Transverse colon (tissue), 3 donors: Measurements from ENCODE around the gene PDRG1.

ENCODE experiments used
- EP300 ChIP-seq: sonication (generic); formaldehyde crosslinking; IDR thresholded peaks from one replicate; pipeline ENCODE4 v1.6.1; 2017; ENCODE audit warnings: antibody characterized with exemption, low read depth
- POLR2A ChIP-seq: fragments of 450-650 bp; IDR thresholded peaks from one replicate; pipeline ENCODE4 v1.6.1; 2016; ENCODE audit warnings: antibody characterized with exemption, mild to moderate bottlenecking, moderate library complexity
- TF ChIP-seq, protein P1 (sequence below), 5 experiments: fragments of 200-600 bp in 3 of 5; fragments of 450-650 bp in 2 of 5; sonication (generic) in 3 of 5; IDR thresholded peaks; 1 replicate in 2 of 5; 2 replicates in 3 of 5; pipeline ENCODE4 v1.5.1; 2016 to 2017; ENCODE audit warnings: antibody characterized with exemption in 5 of 5, inconsistent platforms in 3 of 5, mild to moderate bottlenecking in 2 of 5, moderate library complexity in 1 of 5

DNA sequence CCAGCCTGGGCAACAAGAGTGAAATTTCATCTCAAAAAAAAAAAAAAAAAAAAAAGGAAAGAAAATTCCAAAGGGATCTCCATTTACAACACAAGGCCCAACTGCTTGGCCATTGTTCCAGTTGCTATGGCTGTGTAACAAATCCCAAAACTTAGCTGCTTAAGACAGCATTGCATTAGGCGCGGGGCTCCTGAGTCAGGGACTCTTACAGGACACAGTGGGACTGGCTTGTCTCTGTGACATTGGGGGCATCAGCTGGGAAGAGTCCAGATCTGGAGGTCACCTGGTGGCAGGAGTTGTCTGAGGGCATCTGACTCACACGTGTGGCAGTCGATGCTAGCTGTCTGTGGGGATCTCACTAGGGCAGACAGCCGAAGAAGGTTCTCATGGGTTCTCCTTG is 45.8 kb downstream of the PDRG1 start:
- TF ChIP-seq POLR2A (no peak), EP300 (no peak)
- TF ChIP-seq, protein P1, sequence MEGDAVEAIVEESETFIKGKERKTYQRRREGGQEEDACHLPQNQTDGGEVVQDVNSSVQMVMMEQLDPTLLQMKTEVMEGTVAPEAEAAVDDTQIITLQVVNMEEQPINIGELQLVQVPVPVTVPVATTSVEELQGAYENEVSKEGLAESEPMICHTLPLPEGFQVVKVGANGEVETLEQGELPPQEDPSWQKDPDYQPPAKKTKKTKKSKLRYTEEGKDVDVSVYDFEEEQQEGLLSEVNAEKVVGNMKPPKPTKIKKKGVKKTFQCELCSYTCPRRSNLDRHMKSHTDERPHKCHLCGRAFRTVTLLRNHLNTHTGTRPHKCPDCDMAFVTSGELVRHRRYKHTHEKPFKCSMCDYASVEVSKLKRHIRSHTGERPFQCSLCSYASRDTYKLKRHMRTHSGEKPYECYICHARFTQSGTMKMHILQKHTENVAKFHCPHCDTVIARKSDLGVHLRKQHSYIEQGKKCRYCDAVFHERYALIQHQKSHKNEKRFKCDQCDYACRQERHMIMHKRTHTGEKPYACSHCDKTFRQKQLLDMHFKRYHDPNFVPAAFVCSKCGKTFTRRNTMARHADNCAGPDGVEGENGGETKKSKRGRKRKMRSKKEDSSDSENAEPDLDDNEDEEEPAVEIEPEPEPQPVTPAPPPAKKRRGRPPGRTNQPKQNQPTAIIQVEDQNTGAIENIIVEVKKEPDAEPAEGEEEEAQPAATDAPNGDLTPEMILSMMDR (IDR thresholded peaks at IDR 0.05): no peak
